ENCODE data around the gene OLA1.

The OLA1 gene

GRCh38 chr2:174176898-174177297, 71.4 kb downstream of the OLA1 start:
- no peak for DNase-seq

GRCh38 chr2:174174741-174175140, 73.6 kb downstream of the OLA1 start:
- DNase-seq, result no peak

GRCh38 chr2:174172802-174173355, 75.5 kb downstream of the OLA1 start:
- DNase-seq, result no peak

- no peak for DNase-seq
Measured at GRCh38 chr2:174171686-174172445, 76.5 kb downstream of the OLA1 start.

- no peak for DNase-seq
Measured at GRCh38 chr2:174169372-174169771, 79.0 kb downstream of the OLA1 start.

- DNase-seq, result no peak
Measured at GRCh38 chr2:174166261-174166660, 82.1 kb downstream of the OLA1 start.

- no peak for DNase-seq
Measured at GRCh38 chr2:174161490-174161889, 86.8 kb downstream of the OLA1 start.

- DNase-seq, result no peak
Measured at GRCh38 chr2:174158003-174158402, 90.3 kb downstream of the OLA1 start.

GRCh38 chr2:174157053-174157452, 91.3 kb downstream of the OLA1 start:
- no peak for DNase-seq

GRCh38 chr2:174153757-174154680, 94.3 kb downstream of the OLA1 start:
- no peak for DNase-seq

- DNase-seq, result no peak
Measured at GRCh38 chr2:174149530-174149929, 98.8 kb downstream of the OLA1 start.

GRCh38 chr2:174148833-174149232, 99.5 kb downstream of the OLA1 start:
- no peak for DNase-seq

- DNase-seq, result no peak
Measured at GRCh38 chr2:174145827-174146226, 102.5 kb downstream of the OLA1 start.

- DNase-seq, result no peak
Measured at GRCh38 chr2:174142290-174142689, 106.0 kb downstream of the OLA1 start.

GRCh38 chr2:174138161-174138560, 110.2 kb downstream of the OLA1 start:
- DNase-seq, result no peak

- no peak for DNase-seq
Measured at GRCh38 chr2:174135981-174136380, 112.4 kb downstream of the OLA1 start.

- no peak for DNase-seq
Measured at GRCh38 chr2:174125090-174125489, 123.2 kb downstream of the OLA1 start.

GRCh38 chr2:174124181-174124580, 124.2 kb downstream of the OLA1 start:
- no peak for DNase-seq

GRCh38 chr2:174122185-174122584, 126.1 kb downstream of the OLA1 start:
- DNase-seq, result no peak

- no peak for DNase-seq
Measured at GRCh38 chr2:174121612-174122011, 126.7 kb downstream of the OLA1 start.

- no peak for DNase-seq
Measured at GRCh38 chr2:174121175-174121574, 127.2 kb downstream of the OLA1 start.

- DNase-seq, result no peak
Measured at GRCh38 chr2:174120346-174120745, 128.0 kb downstream of the OLA1 start.

Data from activated CD8-positive, alpha-beta memory T cell treated with anti-CD3 and anti-CD28 coated beads for 24 hours (primary cell).